CMK (cell line): Measurements from ENCODE around the gene POU2AF2.
"Not testable (repeated sequence)": the region's sequence is repeated elsewhere in the genome, so short reads cannot be mapped to it uniquely, and the experiment has no call there.

Experiments used
- DNase-seq: peaks from one replicate; pipeline ENCODE4 v3.0.0-alpha.2; 2010; ENCODE audit warnings: low read depth

Gene POU2AF2

GRCh38 chr11:111259896-111260295, 14.4 kb downstream of the POU2AF2 start:
- no peak for DNase-seq

GRCh38 chr11:111260811-111261210, 15.3 kb downstream of the POU2AF2 start:
- no peak for DNase-seq

GRCh38 chr11:111264646-111265045, 19.1 kb downstream of the POU2AF2 start:
- no peak for DNase-seq

GRCh38 chr11:111265421-111265820, 19.9 kb downstream of the POU2AF2 start:
- DNase-seq, result no peak

- not testable (repeated sequence) for DNase-seq
Measured at GRCh38 chr11:111268303-111268702, 22.8 kb downstream of the POU2AF2 start.

- no peak for DNase-seq
Measured at GRCh38 chr11:111269146-111269868, 23.8 kb downstream of the POU2AF2 start.

GRCh38 chr11:111272420-111272819, 26.9 kb downstream of the POU2AF2 start:
- DNase-seq, result no peak

GRCh38 chr11:111282562-111283075, 37.1 kb downstream of the POU2AF2 start:
- DNase-seq, result no peak

GRCh38 chr11:111283945-111284481, 38.5 kb downstream of the POU2AF2 start:
- DNase-seq, result no peak

- no peak for DNase-seq
Measured at GRCh38 chr11:111285189-111286091, 39.9 kb downstream of the POU2AF2 start.

- DNase-seq, result no peak
Measured at GRCh38 chr11:111291764-111292163, 46.2 kb downstream of the POU2AF2 start.

GRCh38 chr11:111292408-111292807, 46.9 kb downstream of the POU2AF2 start:
- not testable (repeated sequence) for DNase-seq

GRCh38 chr11:111296196-111296595, 50.7 kb downstream of the POU2AF2 start:
- DNase-seq, result no peak

GRCh38 chr11:111297696-111298095, 52.2 kb downstream of the POU2AF2 start:
- DNase-seq, result no peak

- DNase-seq, result no peak
Measured at GRCh38 chr11:111298413-111299100, 53.0 kb downstream of the POU2AF2 start, which contains the start of gene POU2AF3. POU2AF3 (plus strand) TSS chr11:111298546; CDS start chr11:111298582, 36 bp downstream.

GRCh38 chr11:111299101-111300026, 53.8 kb downstream of the POU2AF2 start:
- no peak for DNase-seq

- no peak for DNase-seq
Measured at GRCh38 chr11:111300569-111300968, 55.0 kb downstream of the POU2AF2 start.

- DNase-seq, result no peak
Measured at GRCh38 chr11:111301004-111301841, 55.7 kb downstream of the POU2AF2 start.

- DNase-seq, result no peak
Measured at GRCh38 chr11:111301842-111302118, 56.3 kb downstream of the POU2AF2 start.

- no peak for DNase-seq
Measured at GRCh38 chr11:111302298-111302697, 56.8 kb downstream of the POU2AF2 start.
